ENCODE results near the gene CMSS1.

- no peak for TF ChIP-seq POLR2A (IDR thresholded peaks at IDR 0.05; ENCODE audit: low read depth)
- TF ChIP-seq CTCF (IDR thresholded peaks at IDR 0.05), result no peak
Measured at GRCh38 chr3:99931059-99931458, 113.4 kb downstream of the CMSS1 start.

All from esophagus muscularis mucosa (tissue), 3 donors.